HepG2 (cell line): ENCODE measurements around the gene ENDOG. TPM values are rescaled to one million over a fixed set of nuclear protein-coding genes. Genes with fewer than 3 reads are reported as not detected.
"Not testable (repeated sequence)": the region's sequence is repeated elsewhere in the genome, so short reads cannot be mapped to it uniquely, and the experiment has no call there.

ENCODE experiments used
- ATAC-seq: fragments of 200-7000 bp; cut with Tn5 transposase; 3 replicates; pipeline ENCODE4 v1.9.1; 2020; ENCODE audit warnings: mild to moderate bottlenecking, moderate library complexity
- BruUV-seq: library from RNA; stranded (reverse); fragments of 400-500 nt; replicated peaks from 2 replicates; lab custom pipeline; 2021; lab: Mats Ljungman, UMichigan
- CTCF ChIA-PET: fragments of 300-600 bp; formaldehyde crosslinking; extraction: SDS; loops from one replicate; lab custom pipeline; 2021; ENCODE audit warnings: low total read pairs, inconsistent platforms, low intra/inter-chr PET ratio; lab: Yijun Ruan, JAX
- POLR2A ChIA-PET: fragments of 350-600 bp; sonication (Branson Sonifier 250); formaldehyde crosslinking; loops from one replicate; lab custom pipeline; 2020; ENCODE audit warnings: antibody characterized with exemption, inconsistent platforms; lab: Yijun Ruan, JAX
- DNase-seq: peaks from one replicate; pipeline ENCODE4 v3.0.0-alpha.2; 2015; ENCODE audit warnings: low spot score
- FAIRE-seq: peaks from 3 replicates; lab custom pipeline; 2011; peaks lifted over from hg19 to GRCh38; lab: Jason Lieb, UNC
- H2AFZ ChIP-seq: one replicate; pipeline ENCODE4 v1.6.1; 2011; ENCODE audit warnings: low read length, inconsistent platforms
- H3K27ac ChIP-seq: fragments of 300-600 bp; 3 replicates; pipeline ENCODE4 v1.8.0; 2011; ENCODE audit warnings: mixed run types, mild to moderate bottlenecking, mixed read lengths, low read length, inconsistent platforms; ENCODE audit not compliant: insufficient read depth; ENCODE audit errors: extremely low read length
- H3K27me3 ChIP-seq, 2 experiments: fragments of 200-600 bp in 1 of 2; 2 replicates in 1 of 2; 3 replicates in 1 of 2; pipeline versions ENCODE4 v1.6.0 to v1.8.0; 2011; ENCODE audit warnings: low read length in 2 of 2, mild to moderate bottlenecking in 2 of 2, moderate library complexity in 2 of 2, inconsistent platforms in 1 of 2; ENCODE audit not compliant: insufficient read depth in 2 of 2, control insufficient read depth in 1 of 2
- H3K36me3 ChIP-seq, 2 experiments: fragments of 200-600 bp in 1 of 2; replicated peaks in 1 of 2; 2 replicates in 1 of 2; 3 replicates in 1 of 2; pipeline versions ENCODE4 v1.5.1 to v1.8.0; 2011; ENCODE audit warnings: low read length in 2 of 2, inconsistent platforms in 1 of 2; ENCODE audit not compliant: insufficient read depth in 2 of 2, control insufficient read depth in 1 of 2
- H3K4me1 ChIP-seq: 2 replicates; pipeline ENCODE4 v1.5.1; 2012; ENCODE audit warnings: low read length, inconsistent platforms; ENCODE audit not compliant: insufficient read depth
- H3K4me2 ChIP-seq: 2 replicates; pipeline ENCODE4 v1.6.0; 2011; ENCODE audit warnings: low read depth, low read length, inconsistent platforms
- H3K4me3 ChIP-seq, 3 experiments: fragments of 200-600 bp in 1 of 3; sonication (generic), shearing (Covaris generic) in 1 of 3; replicated peaks in 1 of 3; 2 replicates each; pipeline ENCODE4 v1.5.1; 2011 to 2016; ENCODE audit warnings: low read length in 3 of 3, inconsistent platforms in 2 of 3, low read depth in 2 of 3, mild to moderate bottlenecking in 2 of 3, control low read depth in 1 of 3, mixed read lengths in 1 of 3; ENCODE audit not compliant: insufficient read depth in 1 of 3
- H3K79me2 ChIP-seq: one replicate; pipeline ENCODE4 v1.6.1; 2011; ENCODE audit warnings: low read length, inconsistent platforms; ENCODE audit not compliant: insufficient read depth
- H3K9ac ChIP-seq: 2 replicates; pipeline ENCODE4 v1.6.0; 2011; ENCODE audit warnings: mild to moderate bottlenecking, low read depth, low read length, inconsistent platforms; ENCODE audit not compliant: insufficient read depth
- H3K9me3 ChIP-seq: 2 replicates; pipeline ENCODE4 v1.5.1; 2012; ENCODE audit warnings: mild to moderate bottlenecking, low read length
- H4K20me1 ChIP-seq: 2 replicates; pipeline ENCODE4 v1.6.0; 2011; ENCODE audit warnings: inconsistent platforms, mild to moderate bottlenecking, low read length, moderate library complexity; ENCODE audit not compliant: insufficient read depth
- ZNF280D ChIP-seq: sonication (generic); formaldehyde crosslinking; IDR thresholded peaks from 2 replicates; pipeline ENCODE4 v1.5.1; 2020; ENCODE audit warnings: mild to moderate bottlenecking, missing genetic modification reagents
- ZNF441 ChIP-seq: sonication (generic); formaldehyde crosslinking; IDR thresholded peaks from 2 replicates; pipeline ENCODE4 v1.7.0; 2021; ENCODE audit warnings: missing genetic modification reagents, borderline replicate concordance
- ZXDC ChIP-seq: sonication (generic); formaldehyde crosslinking; IDR thresholded peaks from 2 replicates; pipeline ENCODE4 v1.5.0; 2020; ENCODE audit warnings: mild to moderate bottlenecking, missing genetic modification reagents
- WGBS: methylation state at CpG from one replicate; pipeline ENCODE4 v1.1.6; 2017; ENCODE audit warnings: low lambda C conversion rate; 5-methylcytosine and 5-hydroxymethylcytosine counted together
- in situ Hi-C: cut with HindIII; loops from 2 replicates; pipeline ENCODE4 v1.10.0; 2017; ENCODE audit warnings: low pct_unique_long_range_greater_than_20kb; ENCODE audit not compliant: extremely low pct_ligation_motif_present
- intact Hi-C: fragments of 100-400 bp; cut with micrococcal nuclease; formaldehyde crosslinking; loops from one replicate; pipeline ENCODE4 v1.10.0; 2022; ENCODE audit not compliant: unreplicated experiment
- polyA plus RNA-seq, 8 experiments: library from polyadenylated mRNA; depleted of rRNA in 3 of 8; stranded (reverse) in 7 of 8; unstranded in 1 of 8; fragments of >200 nt; fragmentation: Illumina TruSeq in 4 of 8; extraction: Trizol in 4 of 8; gene quantifications; 2 replicates each; pipeline versions ENCODE4 v1.2.1 to v1.2.3, GENCODE V29; 2011 to 2016; ENCODE audit warnings: low read depth in 4 of 8, missing spikeins in 1 of 8, mixed read lengths in 1 of 8; ENCODE audit not compliant: insufficient read depth in 1 of 8
- total RNA-seq, 5 experiments: library from RNA; depleted of rRNA; stranded (reverse); fragments of >200 nt; fragmentation: Illumina TruSeq; extraction: Trizol; gene quantifications; 2 replicates each; pipeline ENCODE4 v1.2.3, GENCODE V29; 2016; ENCODE audit warnings: low read depth in 1 of 5

ENDOG gene
- total and polyA plus RNA-seq, 2 of the 13 experiments (the other 11 are each of a cell fraction or from before 2014, with no cell fraction given), result 26.3 to 28.8 TPM

- in situ Hi-C loops, CTCF ChIA-PET, ATAC-seq, H3K79me2 ChIP-seq, H2AFZ ChIP-seq, H3K27ac ChIP-seq, H3K4me3 ChIP-seq, intact Hi-C loops, BruUV-seq, H3K27me3 ChIP-seq, H3K4me2 ChIP-seq, H3K36me3 ChIP-seq, POLR2A ChIA-PET, FAIRE-seq, H3K9ac ChIP-seq, DNase-seq, H4K20me1 ChIP-seq: not testable (repeated sequence)
- Histone ChIP-seq H3K4me1 (peaks cover 12% of the 10 kb centered on the region), H3K9me3 (peaks cover 16% of the 10 kb centered on the region)
- WGBS, result 88% methylated on average over 11 of the region's 27 CpGs
Observed at GRCh38 chr9:128780093-128780492, 38.2 kb upstream of the ENDOG start.

- ChIA-PET POLR2A (interaction anchor here (1.5 kb wide), 1 partner anchor 37 kb away, joined by 3 read pairs; the partner anchor contains the start of gene ENDOG), CTCF (no interaction called here)
- no peak for DNase-seq
- ATAC-seq, result no peak
- Histone ChIP-seq H3K36me3 (no peaks in the 10 kb centered on the region), H2AFZ (no peak overlapping the region), H4K20me1 (no peaks in the 10 kb centered on the region), H3K9ac (no peak overlapping the region), H3K27me3 (no peaks in the 10 kb centered on the region), H3K27ac (no peak overlapping the region), H3K4me3 (no peak overlapping the region), H3K9me3 (peaks cover 16% of the 10 kb centered on the region), H3K4me2 (no peak overlapping the region), H3K79me2 (no peaks in the 10 kb centered on the region), H3K4me1 (peaks cover 14% of the 10 kb centered on the region)
- no TSS peak for BruUV-seq
- intact Hi-C loops (no loop called here), in situ Hi-C loops (no loop called here)
- 0 out of 2 replicates have a peak, but pooled peaks have one; percentile 39 for TF ChIP-seq ZNF441 (CRISPR knock-in tag)
- no peak for TF ChIP-seq ZXDC (CRISPR knock-in tag)
- peak; percentile 49; the same call in 1 of the 2 replicates for TF ChIP-seq ZNF280D
- no peak for FAIRE-seq
- WGBS, result 42% methylated on average over 7 of the region's 7 CpGs
Observed at GRCh38 chr9:128781187-128782070, 36.9 kb upstream of the ENDOG start.
